ENCODE measurements around the gene FAM168A. TPM values are rescaled to one million over a fixed set of nuclear protein-coding genes. Genes with fewer than 3 reads are reported as not detected.
A peak's percentile ranks its signal among the peaks of the same experiment; 100 is the strongest.

FAM168A gene
- total and polyA plus RNA-seq, 4 donors: 4.8 to 14.6 (median 9.1) TPM

- Histone ChIP-seq H3K9ac (ENCODE audit: low read depth in 1 of 2, low read length in 2 of 2) (no peak overlapping the region), H3K4me1 (ENCODE audit: control insufficient read depth in 4 of 4, insufficient read depth in 4 of 4, low read length in 3 of 4) (peaks cover 0 to 20% (median 0%) of the 10 kb centered on the region in 4 donors), H3K4me3 (ENCODE audit: low read depth in 1 of 3, low read length in 3 of 3) (no peak overlapping the region), H3K27me3 (ENCODE audit: control insufficient read depth in 4 of 4, insufficient read depth in 4 of 4, low read length in 3 of 4) (no peaks in the 10 kb centered on the region), H3K27ac (ENCODE audit: low read depth in 1 of 2, low read length in 2 of 2) (peak overlapping the region; percentile 56 to 65), H3K9me3 (ENCODE audit: control insufficient read depth in 4 of 4, low read length in 3 of 4) (no peaks in the 10 kb centered on the region), H3K36me3 (ENCODE audit: control insufficient read depth in 4 of 4, insufficient read depth in 3 of 4, low read depth in 1 of 4, low read length in 3 of 4) (no peaks in the 10 kb centered on the region)
- TF ChIP-seq REST (IDR thresholded peaks at IDR 0.05) (no peak), YY1 (IDR thresholded peaks at IDR 0.05) (no peak), RAD21 (IDR thresholded peaks at IDR 0.05) (no peak), FOXA1 (IDR thresholded peaks at IDR 0.05) (no peak), EGR1 (IDR thresholded peaks at IDR 0.05; ENCODE audit: low read depth in 2 of 2) (no peak), HNF4G (IDR thresholded peaks at IDR 0.05) (no peak), JUND (IDR thresholded peaks at IDR 0.05) (no peak), FOXA2 (IDR thresholded peaks at IDR 0.05) (no peak), MAX (IDR thresholded peaks at IDR 0.05) (no peak), HNF4A (conservative IDR thresholded peaks at IDR 0.05) (no peak)
- TF ChIP-seq, protein P1, sequence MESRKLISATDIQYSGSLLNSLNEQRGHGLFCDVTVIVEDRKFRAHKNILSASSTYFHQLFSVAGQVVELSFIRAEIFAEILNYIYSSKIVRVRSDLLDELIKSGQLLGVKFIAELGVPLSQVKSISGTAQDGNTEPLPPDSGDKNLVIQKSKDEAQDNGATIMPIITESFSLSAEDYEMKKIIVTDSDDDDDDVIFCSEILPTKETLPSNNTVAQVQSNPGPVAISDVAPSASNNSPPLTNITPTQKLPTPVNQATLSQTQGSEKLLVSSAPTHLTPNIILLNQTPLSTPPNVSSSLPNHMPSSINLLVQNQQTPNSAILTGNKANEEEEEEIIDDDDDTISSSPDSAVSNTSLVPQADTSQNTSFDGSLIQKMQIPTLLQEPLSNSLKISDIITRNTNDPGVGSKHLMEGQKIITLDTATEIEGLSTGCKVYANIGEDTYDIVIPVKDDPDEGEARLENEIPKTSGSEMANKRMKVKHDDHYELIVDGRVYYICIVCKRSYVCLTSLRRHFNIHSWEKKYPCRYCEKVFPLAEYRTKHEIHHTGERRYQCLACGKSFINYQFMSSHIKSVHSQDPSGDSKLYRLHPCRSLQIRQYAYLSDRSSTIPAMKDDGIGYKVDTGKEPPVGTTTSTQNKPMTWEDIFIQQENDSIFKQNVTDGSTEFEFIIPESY (IDR thresholded peaks at IDR 0.05): no peak
- TF ChIP-seq, protein P2, sequence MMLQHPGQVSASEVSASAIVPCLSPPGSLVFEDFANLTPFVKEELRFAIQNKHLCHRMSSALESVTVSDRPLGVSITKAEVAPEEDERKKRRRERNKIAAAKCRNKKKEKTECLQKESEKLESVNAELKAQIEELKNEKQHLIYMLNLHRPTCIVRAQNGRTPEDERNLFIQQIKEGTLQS (IDR thresholded peaks at IDR 0.05): no peak
- TF ChIP-seq, protein P3, sequence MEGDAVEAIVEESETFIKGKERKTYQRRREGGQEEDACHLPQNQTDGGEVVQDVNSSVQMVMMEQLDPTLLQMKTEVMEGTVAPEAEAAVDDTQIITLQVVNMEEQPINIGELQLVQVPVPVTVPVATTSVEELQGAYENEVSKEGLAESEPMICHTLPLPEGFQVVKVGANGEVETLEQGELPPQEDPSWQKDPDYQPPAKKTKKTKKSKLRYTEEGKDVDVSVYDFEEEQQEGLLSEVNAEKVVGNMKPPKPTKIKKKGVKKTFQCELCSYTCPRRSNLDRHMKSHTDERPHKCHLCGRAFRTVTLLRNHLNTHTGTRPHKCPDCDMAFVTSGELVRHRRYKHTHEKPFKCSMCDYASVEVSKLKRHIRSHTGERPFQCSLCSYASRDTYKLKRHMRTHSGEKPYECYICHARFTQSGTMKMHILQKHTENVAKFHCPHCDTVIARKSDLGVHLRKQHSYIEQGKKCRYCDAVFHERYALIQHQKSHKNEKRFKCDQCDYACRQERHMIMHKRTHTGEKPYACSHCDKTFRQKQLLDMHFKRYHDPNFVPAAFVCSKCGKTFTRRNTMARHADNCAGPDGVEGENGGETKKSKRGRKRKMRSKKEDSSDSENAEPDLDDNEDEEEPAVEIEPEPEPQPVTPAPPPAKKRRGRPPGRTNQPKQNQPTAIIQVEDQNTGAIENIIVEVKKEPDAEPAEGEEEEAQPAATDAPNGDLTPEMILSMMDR (IDR thresholded peaks at IDR 0.05; ENCODE audit: low read depth, low read length, missing input control): no peak
- DNase-seq (ENCODE audit: low spot score): no peak
- WGBS: 73% methylated on average over 21 of the region's 21 CpGs
Measured at GRCh38 chr11:73384872-73385689, 212.8 kb downstream of the FAM168A start.

DNA sequence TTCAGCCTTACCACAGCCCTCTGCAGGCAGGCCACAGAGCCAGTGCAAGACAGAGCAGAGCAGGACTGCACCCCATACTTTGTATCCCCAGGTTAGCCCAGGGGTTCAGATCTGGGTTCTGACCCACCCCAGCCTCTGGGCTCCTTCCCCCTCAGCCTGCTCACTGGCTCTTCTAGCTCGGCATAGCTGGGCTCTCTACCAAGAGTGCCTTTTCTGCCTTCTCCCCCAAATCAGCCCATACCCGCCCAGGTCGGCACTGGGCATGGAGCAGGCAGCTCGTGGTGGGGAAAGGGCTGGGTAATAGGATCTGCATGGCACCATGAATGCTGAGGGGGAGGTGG is 213.4 kb downstream of the FAM168A start:
- 87% methylated on average over 4 of the region's 4 CpGs for WGBS
- no peak for TF ChIP-seq TAF1 (conservative IDR thresholded peaks at IDR 0.05)
- no peak for TF ChIP-seq FOXA1 (IDR thresholded peaks at IDR 0.05)
- H3K4me3 ChIP-seq (ENCODE audit: low read depth in 1 of 3, low read length in 3 of 3): no peak overlapping the region
- peak overlapping the region; percentile 56 to 65 for H3K27ac ChIP-seq (ENCODE audit: low read depth in 1 of 2, low read length in 2 of 2)
- H3K9ac ChIP-seq (ENCODE audit: low read depth in 1 of 2, low read length in 2 of 2): no peak overlapping the region
- peaks cover 0 to 23% (median 0%) of the 10 kb centered on the region in 4 donors for H3K4me1 ChIP-seq (ENCODE audit: control insufficient read depth in 4 of 4, insufficient read depth in 4 of 4, low read length in 3 of 4)
- no peaks in the 10 kb centered on the region for H3K36me3 ChIP-seq (ENCODE audit: control insufficient read depth in 4 of 4, insufficient read depth in 3 of 4, low read depth in 1 of 4, low read length in 3 of 4)
- no peaks in the 10 kb centered on the region for H3K27me3 ChIP-seq (ENCODE audit: control insufficient read depth in 4 of 4, insufficient read depth in 4 of 4, low read length in 3 of 4)
- no peaks in the 10 kb centered on the region for H3K9me3 ChIP-seq (ENCODE audit: control insufficient read depth in 4 of 4, low read length in 3 of 4)
- no peak for DNase-seq (ENCODE audit: low spot score)

Measured in liver (tissue), 9 donors.